Peyer's patch (tissue), 4 donors: Measurements from ENCODE around the gene FURIN. TPM values are rescaled to one million over a fixed set of nuclear protein-coding genes. Genes with fewer than 3 reads are reported as not detected.

Source experiments
- DNase-seq, 3 donors: peaks; one replicate each; pipeline ENCODE4 v3.0.0-alpha.2; 2017 to 2019
- H3K27ac ChIP-seq, 4 donors: fragments of 200-600 bp; sonication (generic); one replicate each; pipeline ENCODE4 v1.5.1; 2016 to 2019
- H3K27me3 ChIP-seq, 2 donors: fragments of 200-600 bp; sonication (generic); one replicate each; pipeline ENCODE4 v1.5.1; 2019
- H3K36me3 ChIP-seq, 3 donors: fragments of 200-600 bp; sonication (generic); one replicate each; pipeline ENCODE4 v1.5.1; 2016 to 2019
- H3K4me1 ChIP-seq, 4 donors: fragments of 200-600 bp; sonication (generic); one replicate each; pipeline ENCODE4 v1.5.1; 2016 to 2019
- H3K4me3 ChIP-seq, 4 donors: fragments of 200-600 bp; sonication (generic); 1 replicate in 3 of 4; 2 replicates in 1 of 4; pipeline ENCODE4 v1.5.1; 2016 to 2019; ENCODE audit warnings: mild to moderate bottlenecking in 1 of 4
- H3K9me3 ChIP-seq, 4 donors: fragments of 200-600 bp; sonication (generic); one replicate each; pipeline ENCODE4 v1.5.1; 2016 to 2019; ENCODE audit warnings: mild to moderate bottlenecking in 1 of 4
- CTCF ChIP-seq, 6 experiments: fragments of 450-650 bp in 4 of 6; fragments of 200-600 bp in 2 of 6; sonication (generic) in 1 of 6; IDR thresholded peaks; one replicate each; pipeline ENCODE4 v1.5.1; 2017 to 2019; ENCODE audit warnings: antibody characterized with exemption in 6 of 6, mild to moderate bottlenecking in 3 of 6, moderate library complexity in 1 of 6
- POLR2A ChIP-seq, 2 donors: fragments of 450-650 bp; IDR thresholded peaks; one replicate each; pipeline ENCODE4 v1.5.1; 2017; ENCODE audit warnings: antibody characterized with exemption in 2 of 2, mild to moderate bottlenecking in 2 of 2, moderate library complexity in 2 of 2
- total RNA-seq, 4 donors: library from RNA; depleted of rRNA; stranded (reverse); fragments of >200 nt; gene quantifications; one replicate each; pipeline ENCODE4 v1.1.0, GENCODE V29; 2016

FURIN gene
- total RNA-seq, 4 donors from 2014 or later = 53.6 to 76.7 (median 70.1) TPM

DNA sequence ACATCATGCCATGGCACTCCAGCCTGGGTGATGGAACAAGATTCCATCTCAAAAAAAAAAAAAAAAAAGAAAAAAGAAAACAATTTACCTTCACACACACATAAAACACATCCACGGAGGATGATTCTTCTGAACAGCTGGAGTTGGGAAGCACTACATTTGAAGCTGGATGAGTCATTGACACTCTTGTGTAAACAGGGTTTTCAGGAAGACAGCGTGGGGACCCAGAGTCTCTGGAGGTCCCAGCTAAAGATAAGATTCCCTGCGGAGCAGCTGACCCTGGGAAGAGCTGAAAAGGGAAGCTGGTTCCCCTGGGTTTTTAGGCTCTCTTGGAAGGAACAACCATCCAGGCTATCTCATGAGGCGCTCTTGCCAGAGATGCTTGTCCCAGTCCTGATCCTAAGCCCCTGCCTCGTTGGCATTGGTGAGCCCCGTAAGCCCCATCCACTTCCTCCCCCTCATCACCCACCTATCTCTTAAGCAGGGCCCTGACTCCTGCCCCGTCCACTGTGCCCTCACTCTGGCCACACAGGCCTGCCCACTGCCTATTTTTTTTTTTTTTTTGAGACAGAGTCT, 32.0 kb upstream of the FURIN start:
- H3K36me3 ChIP-seq = no peaks in the 10 kb centered on the region
- H3K27me3 ChIP-seq = no peaks in the 10 kb centered on the region
- H3K27ac ChIP-seq = no peak overlapping the region
- H3K4me1 ChIP-seq = peaks cover 3 to 35% (median 21%) of the 10 kb centered on the region in 4 donors
- no peak overlapping the region for H3K4me3 ChIP-seq
- TF ChIP-seq POLR2A (IDR thresholded peaks at IDR 0.05) = no peak
- no peak for TF ChIP-seq CTCF (IDR thresholded peaks at IDR 0.05)
- H3K9me3 ChIP-seq = no peaks in the 10 kb centered on the region
- no peak for DNase-seq

DNA sequence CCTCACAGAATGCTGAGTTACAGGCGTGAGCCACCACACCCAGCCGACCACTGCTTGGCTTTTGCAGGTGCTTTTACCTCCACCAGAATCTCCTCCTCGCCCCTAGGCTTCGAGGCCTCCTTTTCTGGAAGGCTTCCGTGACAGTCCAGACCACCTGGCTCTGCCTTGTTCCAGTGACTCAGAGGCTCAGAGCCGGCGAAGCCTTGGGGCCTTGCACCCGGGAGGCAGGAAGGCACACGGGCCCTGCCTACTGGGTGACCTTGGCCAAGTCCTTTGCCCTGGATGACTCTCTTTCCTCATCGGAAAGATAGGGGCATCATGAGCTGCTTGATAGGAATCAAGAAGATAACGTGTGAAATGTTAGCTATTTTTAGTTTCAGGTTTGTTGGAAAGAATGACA, 31.3 kb upstream of the FURIN start:
- Histone ChIP-seq H3K9me3 (no peaks in the 10 kb centered on the region), H3K27ac (no peak overlapping the region), H3K36me3 (no peaks in the 10 kb centered on the region), H3K27me3 (no peaks in the 10 kb centered on the region), H3K4me1 (peaks cover 3 to 35% (median 21%) of the 10 kb centered on the region in 4 donors), H3K4me3 (no peak overlapping the region)
- TF ChIP-seq POLR2A (IDR thresholded peaks at IDR 0.05) (no peak), CTCF (IDR thresholded peaks at IDR 0.05) (no peak)
- DNase-seq = no peak

DNA sequence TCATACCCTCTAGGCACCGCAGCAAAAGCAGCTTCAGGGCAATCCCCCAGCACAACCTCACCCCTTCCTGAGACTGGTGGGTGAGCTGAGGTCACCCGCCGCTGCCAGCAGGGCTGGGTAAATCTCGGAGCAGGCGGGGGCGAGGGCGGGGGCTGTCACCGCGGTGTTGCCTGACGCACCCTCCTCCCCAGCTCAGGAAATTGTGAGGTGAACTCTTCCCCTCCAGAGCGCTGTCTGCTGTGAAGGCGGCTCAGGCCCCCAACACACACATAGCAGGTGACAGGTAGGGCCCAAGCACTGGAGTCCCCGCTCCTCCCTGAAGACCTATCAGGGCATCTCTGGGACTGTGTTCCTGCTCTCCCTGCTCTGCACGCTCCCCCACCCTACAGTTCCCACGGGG, 30.2 kb upstream of the FURIN start:
- peak in 2 of 3 donors; percentile 67 to 79 for DNase-seq
- Histone ChIP-seq H3K4me3 (peak overlapping the region in 1 of 4 donors; percentile 15), H3K9me3 (no peaks in the 10 kb centered on the region), H3K27me3 (no peaks in the 10 kb centered on the region), H3K27ac (peak overlapping the region in 2 of 4 donors; percentile 38 to 39), H3K4me1 (peaks cover 3 to 35% (median 21%) of the 10 kb centered on the region in 4 donors), H3K36me3 (no peaks in the 10 kb centered on the region)
- TF ChIP-seq CTCF (IDR thresholded peaks at IDR 0.05) = no peak
- TF ChIP-seq POLR2A (IDR thresholded peaks at IDR 0.05) = no peak

GRCh38 chr15:90838544-90838943, 29.8 kb upstream of the FURIN start:
- H3K36me3 ChIP-seq = no peaks in the 10 kb centered on the region
- peak overlapping the region in 2 of 4 donors; percentile 38 to 39 for H3K27ac ChIP-seq
- H3K27me3 ChIP-seq = no peaks in the 10 kb centered on the region
- H3K4me1 ChIP-seq = peaks cover 3 to 35% (median 21%) of the 10 kb centered on the region in 4 donors
- H3K9me3 ChIP-seq = no peaks in the 10 kb centered on the region
- no peak overlapping the region for H3K4me3 ChIP-seq
- no peak for DNase-seq
- TF ChIP-seq CTCF (IDR thresholded peaks at IDR 0.05) (no peak), POLR2A (IDR thresholded peaks at IDR 0.05) (no peak)

DNA sequence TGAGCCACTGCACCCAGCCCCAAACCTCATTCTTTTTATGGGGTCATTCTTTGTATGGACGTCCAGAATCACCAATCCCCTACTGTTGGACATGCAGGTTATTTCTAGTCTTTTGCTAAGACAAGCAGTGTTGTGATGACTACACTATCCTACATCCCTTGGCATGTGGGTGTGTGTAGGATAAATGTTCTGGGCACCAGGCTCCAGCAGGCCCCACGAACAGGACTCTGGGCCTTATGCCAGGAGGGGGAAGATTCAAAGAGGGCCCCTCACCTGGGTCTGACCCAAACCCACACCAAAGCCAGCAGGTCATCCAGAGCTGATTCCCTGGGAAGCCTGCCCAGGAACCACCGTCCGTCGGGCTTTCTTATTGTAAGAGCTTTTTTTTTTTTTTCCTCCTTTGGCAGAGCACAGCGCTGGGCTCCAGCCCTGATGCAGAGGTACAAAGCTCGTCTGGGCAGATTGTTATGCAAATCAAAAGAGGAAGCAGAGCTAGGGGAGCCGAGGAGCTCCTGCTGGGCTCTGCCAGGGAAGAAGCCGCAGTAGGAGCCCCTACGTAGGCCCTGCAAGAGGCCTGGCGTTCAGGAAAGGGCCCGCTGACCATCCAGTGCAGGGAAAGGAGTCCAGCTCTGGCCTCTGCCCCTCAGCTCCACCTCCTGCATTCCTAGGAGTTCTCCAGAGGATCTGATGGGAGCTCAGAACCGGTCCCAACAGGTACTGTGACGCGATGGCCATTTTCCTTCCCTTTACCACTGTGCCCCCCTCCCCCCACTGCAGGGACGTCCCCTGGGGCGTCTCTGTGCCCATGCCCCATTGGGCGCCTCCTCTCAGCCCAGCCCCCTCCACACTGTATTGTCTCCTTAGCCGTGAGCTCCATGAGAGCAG, 29.0 kb upstream of the FURIN start:
- peak; percentile 56 to 80 (median 73) for DNase-seq
- Histone ChIP-seq H3K9me3 (no peaks in the 10 kb centered on the region), H3K36me3 (no peaks in the 10 kb centered on the region), H3K4me1 (peaks cover 3 to 35% (median 21%) of the 10 kb centered on the region in 4 donors), H3K27me3 (no peaks in the 10 kb centered on the region), H3K27ac (peak overlapping the region; percentile 69 to 87 (median 78)), H3K4me3 (peak overlapping the region; percentile 15 to 47 (median 27))
- TF ChIP-seq POLR2A (IDR thresholded peaks at IDR 0.05) (peak; percentile 70 to 83), CTCF (IDR thresholded peaks at IDR 0.05) (no peak)
